HepG2 (cell line): ENCODE results near the gene ITPR1. TPM values are rescaled to one million over a fixed set of nuclear protein-coding genes. Genes with fewer than 3 reads are reported as not detected.

Experiments
- ATAC-seq: fragments of 200-7000 bp; cut with Tn5 transposase; 3 replicates; pipeline ENCODE4 v1.9.1; 2020; ENCODE audit warnings: mild to moderate bottlenecking, moderate library complexity
- BruUV-seq: library from RNA; stranded (reverse); fragments of 400-500 nt; replicated peaks from 2 replicates; lab custom pipeline; 2021; lab: Mats Ljungman, UMichigan
- CTCF ChIA-PET: fragments of 300-600 bp; formaldehyde crosslinking; extraction: SDS; loops from one replicate; lab custom pipeline; 2021; ENCODE audit warnings: low total read pairs, inconsistent platforms, low intra/inter-chr PET ratio; lab: Yijun Ruan, JAX
- POLR2A ChIA-PET: fragments of 350-600 bp; sonication (Branson Sonifier 250); formaldehyde crosslinking; loops from one replicate; lab custom pipeline; 2020; ENCODE audit warnings: antibody characterized with exemption, inconsistent platforms; lab: Yijun Ruan, JAX
- DNase-seq: peaks from one replicate; pipeline ENCODE4 v3.0.0-alpha.2; 2015; ENCODE audit warnings: low spot score
- FAIRE-seq: peaks from 3 replicates; lab custom pipeline; 2011; peaks lifted over from hg19 to GRCh38; lab: Jason Lieb, UNC
- H2AFZ ChIP-seq: one replicate; pipeline ENCODE4 v1.6.1; 2011; ENCODE audit warnings: low read length, inconsistent platforms
- H3K27ac ChIP-seq: fragments of 300-600 bp; 3 replicates; pipeline ENCODE4 v1.8.0; 2011; ENCODE audit warnings: mixed run types, mild to moderate bottlenecking, mixed read lengths, low read length, inconsistent platforms; ENCODE audit not compliant: insufficient read depth; ENCODE audit errors: extremely low read length
- H3K27me3 ChIP-seq, 2 experiments: fragments of 200-600 bp in 1 of 2; 2 replicates in 1 of 2; 3 replicates in 1 of 2; pipeline versions ENCODE4 v1.6.0 to v1.8.0; 2011; ENCODE audit warnings: low read length in 2 of 2, mild to moderate bottlenecking in 2 of 2, moderate library complexity in 2 of 2, inconsistent platforms in 1 of 2; ENCODE audit not compliant: insufficient read depth in 2 of 2, control insufficient read depth in 1 of 2
- H3K36me3 ChIP-seq, 2 experiments: fragments of 200-600 bp in 1 of 2; replicated peaks in 1 of 2; 2 replicates in 1 of 2; 3 replicates in 1 of 2; pipeline versions ENCODE4 v1.5.1 to v1.8.0; 2011; ENCODE audit warnings: low read length in 2 of 2, inconsistent platforms in 1 of 2; ENCODE audit not compliant: insufficient read depth in 2 of 2, control insufficient read depth in 1 of 2
- H3K4me1 ChIP-seq: 2 replicates; pipeline ENCODE4 v1.5.1; 2012; ENCODE audit warnings: low read length, inconsistent platforms; ENCODE audit not compliant: insufficient read depth
- H3K4me2 ChIP-seq: 2 replicates; pipeline ENCODE4 v1.6.0; 2011; ENCODE audit warnings: low read depth, low read length, inconsistent platforms
- H3K4me3 ChIP-seq, 3 experiments: fragments of 200-600 bp in 1 of 3; sonication (generic), shearing (Covaris generic) in 1 of 3; replicated peaks in 1 of 3; 2 replicates each; pipeline ENCODE4 v1.5.1; 2011 to 2016; ENCODE audit warnings: low read length in 3 of 3, inconsistent platforms in 2 of 3, low read depth in 2 of 3, mild to moderate bottlenecking in 2 of 3, control low read depth in 1 of 3, mixed read lengths in 1 of 3; ENCODE audit not compliant: insufficient read depth in 1 of 3
- H3K79me2 ChIP-seq: one replicate; pipeline ENCODE4 v1.6.1; 2011; ENCODE audit warnings: low read length, inconsistent platforms; ENCODE audit not compliant: insufficient read depth
- H3K9ac ChIP-seq: 2 replicates; pipeline ENCODE4 v1.6.0; 2011; ENCODE audit warnings: mild to moderate bottlenecking, low read depth, low read length, inconsistent platforms; ENCODE audit not compliant: insufficient read depth
- H3K9me3 ChIP-seq: 2 replicates; pipeline ENCODE4 v1.5.1; 2012; ENCODE audit warnings: mild to moderate bottlenecking, low read length
- H4K20me1 ChIP-seq: 2 replicates; pipeline ENCODE4 v1.6.0; 2011; ENCODE audit warnings: inconsistent platforms, mild to moderate bottlenecking, low read length, moderate library complexity; ENCODE audit not compliant: insufficient read depth
- HOXD1 ChIP-seq: sonication (generic); formaldehyde crosslinking; IDR thresholded peaks from 2 replicates; pipeline ENCODE4 v1.5.0; 2020; ENCODE audit warnings: missing genetic modification reagents
- LCORL ChIP-seq, 2 experiments: fragments of 450-650 bp in 1 of 2; sonication (generic) in 1 of 2; formaldehyde crosslinking in 1 of 2; IDR thresholded peaks; 2 replicates each; pipeline versions ENCODE4 v1.5.0 to v1.6.1; 2017 to 2020; ENCODE audit warnings: antibody characterized with exemption in 1 of 2, missing genetic modification reagents in 1 of 2
- PLRG1 ChIP-seq: fragments of 450-650 bp; conservative IDR thresholded peaks from 2 replicates; pipeline ENCODE4 v1.6.1; 2016
- ZNF605 ChIP-seq: sonication (generic); formaldehyde crosslinking; IDR thresholded peaks from 2 replicates; pipeline ENCODE4 v1.8.0; 2022; ENCODE audit warnings: mild to moderate bottlenecking, missing genetic modification reagents
- WGBS: methylation state at CpG from one replicate; pipeline ENCODE4 v1.1.6; 2017; ENCODE audit warnings: low lambda C conversion rate; 5-methylcytosine and 5-hydroxymethylcytosine counted together
- in situ Hi-C: cut with HindIII; loops from 2 replicates; pipeline ENCODE4 v1.10.0; 2017; ENCODE audit warnings: low pct_unique_long_range_greater_than_20kb; ENCODE audit not compliant: extremely low pct_ligation_motif_present
- intact Hi-C: fragments of 100-400 bp; cut with micrococcal nuclease; formaldehyde crosslinking; loops from one replicate; pipeline ENCODE4 v1.10.0; 2022; ENCODE audit not compliant: unreplicated experiment
- polyA plus RNA-seq, 8 experiments: library from polyadenylated mRNA; depleted of rRNA in 3 of 8; stranded (reverse) in 7 of 8; unstranded in 1 of 8; fragments of >200 nt; fragmentation: Illumina TruSeq in 4 of 8; extraction: Trizol in 4 of 8; gene quantifications; 2 replicates each; pipeline versions ENCODE4 v1.2.1 to v1.2.3, GENCODE V29; 2011 to 2016; ENCODE audit warnings: low read depth in 4 of 8, missing spikeins in 1 of 8, mixed read lengths in 1 of 8; ENCODE audit not compliant: insufficient read depth in 1 of 8
- total RNA-seq, 5 experiments: library from RNA; depleted of rRNA; stranded (reverse); fragments of >200 nt; fragmentation: Illumina TruSeq; extraction: Trizol; gene quantifications; 2 replicates each; pipeline ENCODE4 v1.2.3, GENCODE V29; 2016; ENCODE audit warnings: low read depth in 1 of 5

The ITPR1 gene
- total and polyA plus RNA-seq, 2 of the 13 experiments (the other 11 are each of a cell fraction or from before 2014, with no cell fraction given): 10.0 to 11.4 TPM

- POLR2A ChIA-PET: no interaction called here
- Histone ChIP-seq H4K20me1 (no peaks in the 10 kb centered on the region), H3K27me3 (no peaks in the 10 kb centered on the region), H3K79me2 (no peaks in the 10 kb centered on the region), H3K4me2 (no peak overlapping the region), H3K9ac (no peak overlapping the region), H3K4me1 (peaks cover 13% of the 10 kb centered on the region; the same call in 1 of the 2 replicates), H3K27ac (no peak overlapping the region), H2AFZ (no peak overlapping the region), H3K36me3 (no peaks in the 10 kb centered on the region), H3K9me3 (no peaks in the 10 kb centered on the region), H3K4me3 (no peak overlapping the region)
- DNase-seq (no peak), ATAC-seq (no peak), FAIRE-seq (no peak)
- intact Hi-C loops (no loop called here), in situ Hi-C loops (no loop called here)
- CTCF ChIA-PET: no interaction called here
- no TSS peak for BruUV-seq
- TF ChIP-seq ZNF605 (no peak), PLRG1 (no peak), LCORL (IDR thresholded peaks at IDR 0.05) (no peak), LCORL (CRISPR knock-in tag; IDR thresholded peaks at IDR 0.05) (no peak)
- 90% methylated on average over 4 of the region's 4 CpGs for WGBS
These were observed 47.1 kb downstream of the ITPR1 start for GRCh38 chr3:4540267-4540666.

GRCh38 chr3:4543110-4543509, 50.0 kb downstream of the ITPR1 start:
- Histone ChIP-seq H3K27me3 (no peaks in the 10 kb centered on the region), H3K4me1 (peaks cover 28% of the 10 kb centered on the region), H3K27ac (no peak overlapping the region), H2AFZ (no peak overlapping the region), H3K4me2 (no peak overlapping the region), H3K9ac (no peak overlapping the region), H3K79me2 (no peaks in the 10 kb centered on the region)
- WGBS: 90% methylated on average over 2 of the region's 2 CpGs
- no TSS peak for BruUV-seq
- DNase-seq (no peak), ATAC-seq (no peak)
- CTCF ChIA-PET: no interaction called here
- intact Hi-C loops: no loop called here
- POLR2A ChIA-PET: no interaction called here
- TF ChIP-seq HOXD1 (CRISPR knock-in tag): no peak
- TF ChIP-seq, all 625 proteins: peak for 0
- in situ Hi-C loops: no loop called here
- H4K20me1 ChIP-seq: no peaks in the 10 kb centered on the region
- H3K4me3 ChIP-seq: no peak overlapping the region
- no peaks in the 10 kb centered on the region for H3K36me3 ChIP-seq
- FAIRE-seq: no peak
- no peaks in the 10 kb centered on the region for H3K9me3 ChIP-seq
